ENCODE measurements around the gene LAMA3. TPM values are rescaled to one million over a fixed set of nuclear protein-coding genes. Genes with fewer than 3 reads are reported as not detected.

LAMA3 gene
- total RNA-seq, 2 donors from 2014 or later, result 30.1 to 34.2 TPM

- Histone ChIP-seq H3K27ac (no peak overlapping the region), H3K4me1 (ENCODE audit: control insufficient read depth in 1 of 2, low read depth in 2 of 2) (no peaks in the 10 kb centered on the region), H3K36me3 (no peaks in the 10 kb centered on the region), H3K4me3 (no peak overlapping the region), H3K27me3 (replicated peaks; ENCODE audit: insufficient read depth) (no peaks in the 10 kb centered on the region), H3K9me3 (no peaks in the 10 kb centered on the region)
- TF ChIP-seq CTCF (IDR thresholded peaks at IDR 0.05), result no peak
- DNase-seq (ENCODE audit: low spot score) (no peak), ATAC-seq (ENCODE audit: insufficient number of reproducible peaks, low FRiP score, low read depth) (no peak)
Observed at GRCh38 chr18:23643815-23644490, 45.3 kb upstream of the LAMA3 start.

- no peak overlapping the region for H3K27ac ChIP-seq
- no peaks in the 10 kb centered on the region for H3K4me1 ChIP-seq (ENCODE audit: control insufficient read depth in 1 of 2, low read depth in 2 of 2)
- H3K4me3 ChIP-seq, result no peak overlapping the region
- no peak for ATAC-seq (ENCODE audit: insufficient number of reproducible peaks, low FRiP score, low read depth)
- no peaks in the 10 kb centered on the region for H3K36me3 ChIP-seq
- H3K9me3 ChIP-seq, result no peaks in the 10 kb centered on the region
- TF ChIP-seq CTCF (IDR thresholded peaks at IDR 0.05), result no peak
- no peak for DNase-seq (ENCODE audit: low spot score)
- no peaks in the 10 kb centered on the region for H3K27me3 ChIP-seq (replicated peaks; ENCODE audit: insufficient read depth)
Observed at GRCh38 chr18:23645568-23646175, 43.6 kb upstream of the LAMA3 start.

GRCh38 chr18:23646282-23646681, 43.0 kb upstream of the LAMA3 start:
- H3K4me3 ChIP-seq, result no peak overlapping the region
- no peaks in the 10 kb centered on the region for H3K36me3 ChIP-seq
- H3K9me3 ChIP-seq, result no peaks in the 10 kb centered on the region
- H3K27ac ChIP-seq, result no peak overlapping the region
- no peak for DNase-seq (ENCODE audit: low spot score)
- TF ChIP-seq CTCF (IDR thresholded peaks at IDR 0.05), result no peak
- H3K4me1 ChIP-seq (ENCODE audit: control insufficient read depth in 1 of 2, low read depth in 2 of 2), result no peaks in the 10 kb centered on the region
- no peak for ATAC-seq (ENCODE audit: insufficient number of reproducible peaks, low FRiP score, low read depth)
- H3K27me3 ChIP-seq (replicated peaks; ENCODE audit: insufficient read depth), result no peaks in the 10 kb centered on the region

- no peak for TF ChIP-seq CTCF (IDR thresholded peaks at IDR 0.05)
- ATAC-seq (ENCODE audit: insufficient number of reproducible peaks, low FRiP score, low read depth), result no peak
- Histone ChIP-seq H3K27ac (no peak overlapping the region), H3K27me3 (replicated peaks; ENCODE audit: insufficient read depth) (no peaks in the 10 kb centered on the region), H3K4me1 (ENCODE audit: control insufficient read depth in 1 of 2, low read depth in 2 of 2) (no peaks in the 10 kb centered on the region), H3K36me3 (no peaks in the 10 kb centered on the region), H3K4me3 (no peak overlapping the region), H3K9me3 (no peaks in the 10 kb centered on the region)
- DNase-seq (ENCODE audit: low spot score), result no peak
Observed at GRCh38 chr18:23648456-23648855, 40.8 kb upstream of the LAMA3 start.

GRCh38 chr18:23648940-23649607, 40.2 kb upstream of the LAMA3 start:
- no peak overlapping the region for H3K4me3 ChIP-seq
- DNase-seq (ENCODE audit: low spot score) (no peak), ATAC-seq (ENCODE audit: insufficient number of reproducible peaks, low FRiP score, low read depth) (no peak)
- H3K9me3 ChIP-seq, result no peaks in the 10 kb centered on the region
- no peaks in the 10 kb centered on the region for H3K27me3 ChIP-seq (replicated peaks; ENCODE audit: insufficient read depth)
- no peak for TF ChIP-seq CTCF (IDR thresholded peaks at IDR 0.05)
- H3K27ac ChIP-seq, result no peak overlapping the region
- H3K36me3 ChIP-seq, result no peaks in the 10 kb centered on the region
- no peaks in the 10 kb centered on the region for H3K4me1 ChIP-seq (ENCODE audit: control insufficient read depth in 1 of 2, low read depth in 2 of 2)
